Panc1 (cell line): ENCODE results near the gene VAC14.

Source experiments
- POLR2AphosphoS5 ChIP-seq: IDR thresholded peaks from 2 replicates; pipeline ENCODE4 v1.6.1; 2012; ENCODE audit warnings: mild to moderate bottlenecking, low read depth, low read length, moderate library complexity
- REST ChIP-seq, 2 experiments: IDR thresholded peaks; 2 replicates each; pipeline ENCODE4 v1.6.1; 2011 to 2012; ENCODE audit warnings: low read depth in 2 of 2, control low read depth in 1 of 2, low read length in 1 of 2, mild to moderate bottlenecking in 1 of 2, moderate library complexity in 1 of 2; ENCODE audit not compliant: insufficient read depth in 1 of 2
- SIN3A ChIP-seq: IDR thresholded peaks from 2 replicates; pipeline ENCODE4 v1.6.1; 2012; ENCODE audit warnings: low read depth, mild to moderate bottlenecking, low read length, moderate library complexity, borderline replicate concordance; ENCODE audit not compliant: insufficient read depth
- TCF7L2 ChIP-seq: IDR thresholded peaks from 2 replicates; pipeline ENCODE4 v1.6.1; 2011; ENCODE audit warnings: mild to moderate bottlenecking, low read depth, low read length, inconsistent platforms
- TF ChIP-seq, protein P1 (sequence below): fragments of 450-650 bp; IDR thresholded peaks from 2 replicates; pipeline ENCODE4 v1.5.1; 2017; ENCODE audit warnings: mild to moderate bottlenecking

DNA sequence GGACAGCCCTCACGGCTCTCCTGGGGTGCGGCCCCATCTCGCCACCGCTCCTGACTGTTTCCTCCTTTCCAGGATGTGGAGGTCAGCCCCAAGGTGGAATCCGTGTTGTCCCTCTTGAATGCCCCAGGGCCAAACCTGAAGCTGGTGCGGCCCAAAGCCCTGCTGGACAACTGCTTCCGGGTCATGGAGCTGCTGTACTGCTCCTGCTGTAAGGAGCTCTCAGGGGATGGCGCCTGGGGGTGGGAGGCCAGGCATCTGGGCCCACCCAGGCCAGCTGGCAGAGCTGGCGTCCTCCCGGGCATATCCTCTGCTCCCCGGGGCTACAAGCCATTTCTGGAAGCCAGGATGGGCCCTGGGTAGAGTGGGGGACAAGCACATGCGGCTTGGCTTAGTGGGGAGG lies 141.4 kb downstream of the VAC14 start:
- TF ChIP-seq, protein P1, sequence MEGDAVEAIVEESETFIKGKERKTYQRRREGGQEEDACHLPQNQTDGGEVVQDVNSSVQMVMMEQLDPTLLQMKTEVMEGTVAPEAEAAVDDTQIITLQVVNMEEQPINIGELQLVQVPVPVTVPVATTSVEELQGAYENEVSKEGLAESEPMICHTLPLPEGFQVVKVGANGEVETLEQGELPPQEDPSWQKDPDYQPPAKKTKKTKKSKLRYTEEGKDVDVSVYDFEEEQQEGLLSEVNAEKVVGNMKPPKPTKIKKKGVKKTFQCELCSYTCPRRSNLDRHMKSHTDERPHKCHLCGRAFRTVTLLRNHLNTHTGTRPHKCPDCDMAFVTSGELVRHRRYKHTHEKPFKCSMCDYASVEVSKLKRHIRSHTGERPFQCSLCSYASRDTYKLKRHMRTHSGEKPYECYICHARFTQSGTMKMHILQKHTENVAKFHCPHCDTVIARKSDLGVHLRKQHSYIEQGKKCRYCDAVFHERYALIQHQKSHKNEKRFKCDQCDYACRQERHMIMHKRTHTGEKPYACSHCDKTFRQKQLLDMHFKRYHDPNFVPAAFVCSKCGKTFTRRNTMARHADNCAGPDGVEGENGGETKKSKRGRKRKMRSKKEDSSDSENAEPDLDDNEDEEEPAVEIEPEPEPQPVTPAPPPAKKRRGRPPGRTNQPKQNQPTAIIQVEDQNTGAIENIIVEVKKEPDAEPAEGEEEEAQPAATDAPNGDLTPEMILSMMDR: no peak
- TF ChIP-seq POLR2AphosphoS5 (no peak), REST (IDR thresholded peaks at IDR 0.05; ENCODE audit: insufficient read depth in 1 of 2, low read depth in 2 of 2, low read length in 1 of 2) (no peak), TCF7L2 (no peak), SIN3A (no peak)
